ENCODE data around the gene MROH8. TPM values are rescaled to one million over a fixed set of nuclear protein-coding genes. Genes with fewer than 3 reads are reported as not detected.

Gene MROH8
- total RNA-seq, 4 donors from 2014 or later: 0.83 to 4.7 (median 3.1) TPM

GRCh38 chr20:37193226-37193625 is 13.9 kb upstream of the MROH8 start:
- TF ChIP-seq EP300 (IDR thresholded peaks at IDR 0.05) (no peak), POLR2AphosphoS5 (IDR thresholded peaks at IDR 0.05) (no peak), POLR2A (IDR thresholded peaks at IDR 0.05) (no peak), CTCF (IDR thresholded peaks at IDR 0.05) (no peak)
- Histone ChIP-seq H3K36me3 (peaks cover 9% of the 10 kb centered on the region), H3K4me3 (no peak overlapping the region), H3K27ac (no peak overlapping the region), H3K9me3 (no peaks in the 10 kb centered on the region), H3K4me1 (peaks cover 37% of the 10 kb centered on the region), H3K27me3 (no peaks in the 10 kb centered on the region)
- WGBS: 75% methylated on average over 3 of the region's 3 CpGs
- no peak for DNase-seq (ENCODE audit: low spot score in 2 of 2)

DNA sequence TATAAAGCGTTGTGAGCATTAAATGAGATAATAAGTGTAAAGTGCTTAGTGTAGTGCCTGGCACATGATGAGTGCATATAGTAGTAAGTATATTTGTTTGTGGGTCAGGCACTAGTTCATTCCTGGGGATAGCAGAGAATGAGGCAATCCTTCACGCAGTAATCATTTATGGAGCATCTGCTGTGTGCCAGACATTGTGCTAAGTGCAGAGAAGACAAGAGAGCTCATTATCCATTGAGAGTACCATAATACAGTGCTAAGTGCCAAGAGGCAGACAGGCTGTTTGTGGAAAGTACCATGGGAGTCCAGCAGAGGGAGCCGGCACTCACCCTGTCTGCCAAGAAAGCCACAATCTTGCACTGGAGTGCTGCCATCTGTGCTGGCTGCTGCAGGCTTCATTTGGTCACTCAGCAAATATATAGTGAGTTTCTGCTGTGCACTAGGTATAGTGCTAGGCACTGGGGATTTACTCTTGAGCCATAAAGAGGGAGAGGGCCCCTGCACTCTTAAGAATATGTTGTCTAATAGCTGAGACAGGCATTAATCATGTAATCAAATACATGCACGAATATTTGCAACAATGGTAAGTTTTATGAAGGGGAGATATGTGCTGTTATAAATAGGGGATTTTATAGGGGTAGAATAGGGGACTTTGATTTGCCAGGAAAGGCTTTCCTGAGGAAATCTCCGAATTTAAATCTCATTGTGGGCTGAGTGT is 12.9 kb upstream of the MROH8 start:
- Histone ChIP-seq H3K36me3 (peaks cover 14% of the 10 kb centered on the region), H3K27ac (no peak overlapping the region), H3K9me3 (no peaks in the 10 kb centered on the region), H3K27me3 (no peaks in the 10 kb centered on the region), H3K4me3 (no peak overlapping the region), H3K4me1 (peaks cover 37% of the 10 kb centered on the region)
- peak; percentile 88 to 93 for DNase-seq (ENCODE audit: low spot score in 2 of 2)
- WGBS: 33% methylated on average over 4 of the region's 5 CpGs
- TF ChIP-seq EP300 (IDR thresholded peaks at IDR 0.05) (no peak), POLR2AphosphoS5 (IDR thresholded peaks at IDR 0.05) (peak in 1 of 3 donors; percentile 58), CTCF (IDR thresholded peaks at IDR 0.05) (peak; percentile 85 to 91)

DNA sequence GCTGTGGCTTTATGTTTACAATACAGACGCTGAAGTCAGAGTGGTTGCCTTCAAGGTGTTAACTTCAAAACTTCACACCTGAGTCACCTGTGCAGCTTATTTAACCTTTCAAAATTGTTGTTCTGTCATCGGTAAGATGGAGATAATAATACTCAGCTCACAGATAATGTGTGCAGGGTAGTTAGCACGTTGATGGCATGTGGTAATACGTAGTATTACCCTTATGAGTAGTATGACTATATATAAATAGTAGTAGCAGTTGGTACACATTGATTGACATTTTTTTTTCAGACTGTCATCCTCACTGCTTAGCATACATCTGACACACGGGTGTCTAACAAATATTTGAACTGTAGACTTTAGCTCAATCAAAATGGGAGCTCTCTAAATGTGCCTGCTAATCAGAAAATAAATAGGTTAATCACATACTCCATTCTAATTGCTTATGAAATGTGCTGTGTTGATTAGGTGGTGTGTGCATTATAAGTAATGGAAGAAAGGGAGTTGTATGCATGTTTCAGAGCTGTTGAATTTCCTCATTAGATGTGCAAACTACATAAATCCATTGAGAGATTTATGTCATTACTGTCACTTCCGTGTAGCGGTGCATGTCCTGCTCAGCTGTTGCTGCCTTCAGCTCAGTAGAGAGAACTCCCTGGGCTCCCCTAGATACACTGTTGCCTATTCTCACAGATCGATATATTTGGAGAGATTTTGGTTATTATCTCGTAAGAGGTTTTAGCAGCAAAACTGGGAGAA is 11.2 kb upstream of the MROH8 start:
- no peaks in the 10 kb centered on the region for H3K9me3 ChIP-seq
- no peak for TF ChIP-seq POLR2A (IDR thresholded peaks at IDR 0.05)
- TF ChIP-seq POLR2AphosphoS5 (IDR thresholded peaks at IDR 0.05): no peak
- TF ChIP-seq CTCF (IDR thresholded peaks at IDR 0.05): no peak
- no peak overlapping the region for H3K4me3 ChIP-seq
- H3K36me3 ChIP-seq: peaks cover 24% of the 10 kb centered on the region
- H3K27me3 ChIP-seq: no peaks in the 10 kb centered on the region
- WGBS: 74% methylated on average over 9 of the region's 9 CpGs
- no peak overlapping the region for H3K27ac ChIP-seq
- H3K4me1 ChIP-seq: peaks cover 37% of the 10 kb centered on the region
- DNase-seq (ENCODE audit: low spot score in 2 of 2): no peak

DNA sequence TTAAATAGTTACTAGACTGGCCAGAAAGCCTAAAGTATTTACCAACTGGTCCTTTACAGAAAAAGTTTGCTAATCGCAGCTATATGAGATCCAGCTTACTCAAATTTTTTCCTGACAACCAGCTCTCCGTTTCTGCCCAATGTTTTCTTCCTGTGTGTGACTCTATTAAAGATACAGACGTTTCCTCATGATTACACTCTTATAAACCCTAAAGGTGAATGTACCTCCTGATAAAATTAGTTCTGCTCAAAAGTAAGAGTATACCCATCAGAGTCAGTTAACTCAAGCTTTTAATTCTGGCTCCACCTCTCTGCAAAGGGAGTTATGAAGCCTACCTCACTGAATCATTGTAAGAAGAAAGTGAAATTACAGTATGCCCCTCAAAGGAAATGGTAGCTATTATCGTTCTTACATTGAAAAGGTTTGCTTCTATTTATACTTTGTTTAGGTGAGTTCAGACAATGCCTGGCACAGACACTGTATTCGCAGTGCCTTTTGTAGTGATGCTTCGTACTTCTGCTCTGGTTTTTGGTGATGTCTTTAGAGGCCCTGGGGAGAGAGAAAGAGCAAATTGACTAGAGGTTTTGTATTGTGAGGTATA is 10.2 kb upstream of the MROH8 start:
- 65% methylated on average over 6 of the region's 6 CpGs for WGBS
- Histone ChIP-seq H3K4me1 (peaks cover 27% of the 10 kb centered on the region), H3K27ac (no peak overlapping the region), H3K36me3 (peaks cover 33% of the 10 kb centered on the region), H3K27me3 (no peaks in the 10 kb centered on the region), H3K9me3 (no peaks in the 10 kb centered on the region), H3K4me3 (no peak overlapping the region)
- TF ChIP-seq POLR2AphosphoS5 (IDR thresholded peaks at IDR 0.05) (no peak), CTCF (IDR thresholded peaks at IDR 0.05) (no peak), POLR2A (IDR thresholded peaks at IDR 0.05) (no peak), EP300 (IDR thresholded peaks at IDR 0.05) (no peak)
- no peak for DNase-seq (ENCODE audit: low spot score in 2 of 2)

- TF ChIP-seq CTCF (IDR thresholded peaks at IDR 0.05): no peak
- no peak for TF ChIP-seq POLR2A (IDR thresholded peaks at IDR 0.05)
- TF ChIP-seq EP300 (IDR thresholded peaks at IDR 0.05): no peak
- TF ChIP-seq POLR2AphosphoS5 (IDR thresholded peaks at IDR 0.05): no peak
- Histone ChIP-seq H3K9me3 (no peaks in the 10 kb centered on the region), H3K36me3 (peaks cover 39% of the 10 kb centered on the region), H3K27me3 (no peaks in the 10 kb centered on the region), H3K4me1 (peaks cover 25% of the 10 kb centered on the region), H3K4me3 (no peak overlapping the region), H3K27ac (no peak overlapping the region)
- no peak for DNase-seq (ENCODE audit: low spot score in 2 of 2)
- WGBS: 95% methylated on average over 6 of the region's 7 CpGs
Observed at GRCh38 chr20:37188787-37189186, 9.4 kb upstream of the MROH8 start.
